ENCODE measurements around the gene MCU. TPM values are rescaled to one million over a fixed set of nuclear protein-coding genes. Genes with fewer than 3 reads are reported as not detected.

Gene MCU
- total RNA-seq, 4 donors from 2014 or later = 25.1 to 82.4 (median 65.1) TPM

DNA sequence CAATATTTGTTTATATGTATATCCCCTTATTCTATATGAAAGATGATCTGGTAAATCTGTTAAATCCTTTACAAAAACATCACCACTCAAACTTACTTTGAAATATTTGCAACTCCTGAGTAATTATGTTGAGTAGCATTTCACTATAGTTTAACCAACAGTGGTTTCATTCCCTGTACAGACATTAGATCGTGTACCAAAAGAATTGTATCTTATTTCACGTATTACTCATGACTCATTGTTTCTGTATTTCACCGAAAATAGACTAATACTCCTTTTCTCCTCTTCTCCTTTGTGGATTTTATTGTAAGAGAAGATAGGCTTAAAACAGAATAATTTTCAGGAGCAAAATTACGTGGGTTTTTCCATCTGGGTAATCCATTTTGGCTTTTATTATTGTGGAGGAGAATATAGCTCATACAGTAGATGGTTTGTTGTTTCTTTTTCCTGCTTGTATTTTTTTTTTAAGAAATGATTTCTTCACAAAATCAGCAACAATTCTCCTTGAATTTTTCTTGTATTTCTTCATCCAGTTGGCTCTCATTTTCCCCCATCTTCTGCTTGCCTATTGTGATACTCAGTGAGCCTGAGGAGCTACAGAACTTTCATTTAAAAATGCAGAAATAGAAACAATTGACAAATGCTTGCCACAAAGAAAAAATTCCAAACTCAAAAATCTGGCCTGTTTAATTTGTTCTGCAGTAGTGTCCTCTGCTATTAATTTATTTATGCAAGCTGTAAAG is 111.0 kb downstream of the MCU start:
- Histone ChIP-seq H3K27me3 (no peaks in the 10 kb centered on the region), H3K4me3 (no peak overlapping the region), H3K4me1 (peaks cover 0 to 10% (median 0%) of the 10 kb centered on the region in 4 donors), H3K36me3 (no peaks in the 10 kb centered on the region), H3K27ac (peak overlapping the region in 2 of 4 donors; percentile 0 to 16), H3K9me3 (no peaks in the 10 kb centered on the region)
- intact Hi-C loops (cut with DNase I; ENCODE audit: low total_unique reads) = no loop called here
- no peak for DNase-seq
- 54 to 56% methylated on average over 4 of the region's 4 CpGs for WGBS, 2 donors (ENCODE audit: low coverage in 1 of 2)
- in situ Hi-C loops (cut with MboI; ENCODE audit: low pct_ligation_motif_present in 1 of 4, low pct_unique_long_range_greater_than_20kb in 1 of 4, low sequenced_read_pairs in 3 of 4) = no loop called here
- TF ChIP-seq POLR2AphosphoS5 (IDR thresholded peaks at IDR 0.05) (no peak), EP300 (IDR thresholded peaks at IDR 0.05; ENCODE audit: low read depth) (no peak)

DNA sequence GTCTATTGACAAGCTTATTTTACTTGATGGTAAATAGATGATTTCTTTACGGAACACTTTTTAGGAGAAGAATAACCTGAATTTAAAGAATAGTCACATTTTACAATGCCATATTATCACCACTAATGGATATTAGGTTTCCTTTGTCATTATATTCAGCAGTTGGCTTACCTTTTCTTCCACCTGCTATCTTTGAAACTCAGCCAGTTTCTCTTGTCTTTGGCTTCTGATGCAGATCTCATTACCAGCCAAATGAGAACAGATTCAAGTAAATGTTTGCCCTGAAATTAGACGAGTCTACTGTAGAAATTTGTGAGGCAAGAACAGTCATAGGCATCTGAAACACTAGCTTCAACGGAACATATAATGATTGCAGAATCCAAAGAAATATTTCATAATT is 116.1 kb downstream of the MCU start:
- H3K4me3 ChIP-seq = no peak overlapping the region
- peaks cover 0 to 5% (median 2%) of the 10 kb centered on the region in 4 donors for H3K4me1 ChIP-seq
- 90 to 93% methylated on average over 3 of the region's 3 CpGs for WGBS, 2 donors (ENCODE audit: low coverage in 1 of 2)
- no peak for DNase-seq
- no peak overlapping the region for H3K27ac ChIP-seq
- no peaks in the 10 kb centered on the region for H3K27me3 ChIP-seq
- in situ Hi-C loops (cut with MboI; ENCODE audit: low pct_ligation_motif_present in 1 of 4, low pct_unique_long_range_greater_than_20kb in 1 of 4, low sequenced_read_pairs in 3 of 4) = no loop called here
- H3K9me3 ChIP-seq = no peaks in the 10 kb centered on the region
- TF ChIP-seq, protein P1, sequence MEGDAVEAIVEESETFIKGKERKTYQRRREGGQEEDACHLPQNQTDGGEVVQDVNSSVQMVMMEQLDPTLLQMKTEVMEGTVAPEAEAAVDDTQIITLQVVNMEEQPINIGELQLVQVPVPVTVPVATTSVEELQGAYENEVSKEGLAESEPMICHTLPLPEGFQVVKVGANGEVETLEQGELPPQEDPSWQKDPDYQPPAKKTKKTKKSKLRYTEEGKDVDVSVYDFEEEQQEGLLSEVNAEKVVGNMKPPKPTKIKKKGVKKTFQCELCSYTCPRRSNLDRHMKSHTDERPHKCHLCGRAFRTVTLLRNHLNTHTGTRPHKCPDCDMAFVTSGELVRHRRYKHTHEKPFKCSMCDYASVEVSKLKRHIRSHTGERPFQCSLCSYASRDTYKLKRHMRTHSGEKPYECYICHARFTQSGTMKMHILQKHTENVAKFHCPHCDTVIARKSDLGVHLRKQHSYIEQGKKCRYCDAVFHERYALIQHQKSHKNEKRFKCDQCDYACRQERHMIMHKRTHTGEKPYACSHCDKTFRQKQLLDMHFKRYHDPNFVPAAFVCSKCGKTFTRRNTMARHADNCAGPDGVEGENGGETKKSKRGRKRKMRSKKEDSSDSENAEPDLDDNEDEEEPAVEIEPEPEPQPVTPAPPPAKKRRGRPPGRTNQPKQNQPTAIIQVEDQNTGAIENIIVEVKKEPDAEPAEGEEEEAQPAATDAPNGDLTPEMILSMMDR (IDR thresholded peaks at IDR 0.05) = no peak
- TF ChIP-seq POLR2A (IDR thresholded peaks at IDR 0.05) (no peak), EP300 (IDR thresholded peaks at IDR 0.05; ENCODE audit: low read depth) (no peak), POLR2AphosphoS5 (IDR thresholded peaks at IDR 0.05) (no peak)
- intact Hi-C loops (cut with DNase I; ENCODE audit: low total_unique reads) = no loop called here
- no peaks in the 10 kb centered on the region for H3K36me3 ChIP-seq

DNA sequence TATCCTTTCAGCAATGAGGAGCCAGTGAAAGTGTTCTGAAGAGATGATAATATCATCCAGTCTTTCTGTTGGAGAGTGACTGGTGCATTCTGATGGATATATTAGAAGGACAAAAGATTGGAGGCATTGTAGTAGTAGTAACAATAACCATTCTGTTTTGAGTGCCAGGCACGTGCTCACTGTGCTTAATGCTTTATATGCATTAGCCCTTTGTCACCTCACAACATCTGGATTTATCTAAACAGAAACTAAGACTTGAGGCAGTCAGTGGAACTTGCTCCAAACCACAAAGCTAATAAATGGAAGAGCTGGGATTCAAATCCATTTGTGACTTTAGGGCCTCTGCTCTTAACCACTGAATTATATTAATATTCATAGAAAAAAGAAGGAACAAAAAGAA is 117.1 kb downstream of the MCU start:
- DNase-seq = no peak
- no peak overlapping the region for H3K4me3 ChIP-seq
- H3K36me3 ChIP-seq = no peaks in the 10 kb centered on the region
- H3K9me3 ChIP-seq = no peaks in the 10 kb centered on the region
- no peak overlapping the region for H3K27ac ChIP-seq
- in situ Hi-C loops (cut with MboI; ENCODE audit: low pct_ligation_motif_present in 1 of 4, low pct_unique_long_range_greater_than_20kb in 1 of 4, low sequenced_read_pairs in 3 of 4) (no loop called here), intact Hi-C loops (cut with DNase I; ENCODE audit: low total_unique reads) (no loop called here)
- WGBS, 2 donors (ENCODE audit: low coverage in 1 of 2) = 81 to 83% methylated on average over 1 of the region's 1 CpG
- TF ChIP-seq POLR2AphosphoS5 (IDR thresholded peaks at IDR 0.05) (no peak), POLR2A (IDR thresholded peaks at IDR 0.05) (no peak), EP300 (IDR thresholded peaks at IDR 0.05; ENCODE audit: low read depth) (no peak)
- TF ChIP-seq, protein P1 (IDR thresholded peaks at IDR 0.05) = no peak
- no peaks in the 10 kb centered on the region for H3K27me3 ChIP-seq
- peaks cover 0 to 7% (median 2%) of the 10 kb centered on the region in 4 donors for H3K4me1 ChIP-seq

DNA sequence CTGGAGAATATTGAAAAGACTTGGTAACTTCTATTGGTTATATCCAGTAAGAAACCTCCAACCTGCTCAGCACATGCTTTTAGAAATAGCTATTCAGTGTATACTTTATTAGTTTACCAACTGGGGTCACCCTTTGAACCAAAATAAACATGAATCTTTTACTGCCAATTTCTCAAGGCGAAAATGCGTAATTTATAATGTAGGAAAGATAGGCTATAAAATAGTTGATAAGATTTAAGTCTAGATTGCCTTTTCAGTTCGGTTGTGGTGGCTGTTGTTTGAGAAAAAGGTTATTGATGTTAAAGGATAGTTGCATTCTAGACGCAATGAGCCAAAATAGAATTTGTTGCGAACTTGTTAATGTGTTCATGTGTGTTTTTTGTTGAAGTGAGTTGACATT is 119.0 kb downstream of the MCU start:
- Histone ChIP-seq H3K4me3 (no peak overlapping the region), H3K27me3 (no peaks in the 10 kb centered on the region), H3K36me3 (no peaks in the 10 kb centered on the region), H3K27ac (no peak overlapping the region), H3K9me3 (no peaks in the 10 kb centered on the region), H3K4me1 (peaks cover 0 to 12% (median 2%) of the 10 kb centered on the region in 4 donors)
- DNase-seq = no peak
- TF ChIP-seq, protein P1 (IDR thresholded peaks at IDR 0.05) = no peak
- no peak for TF ChIP-seq EP300 (IDR thresholded peaks at IDR 0.05; ENCODE audit: low read depth)
- TF ChIP-seq POLR2A (IDR thresholded peaks at IDR 0.05) = no peak
- intact Hi-C loops (cut with DNase I; ENCODE audit: low total_unique reads) = no loop called here
- in situ Hi-C loops (cut with MboI; ENCODE audit: low pct_ligation_motif_present in 1 of 4, low pct_unique_long_range_greater_than_20kb in 1 of 4, low sequenced_read_pairs in 3 of 4) = no loop called here
- 48 to 59% methylated on average over 5 of the region's 5 CpGs for WGBS, 2 donors (ENCODE audit: low coverage in 1 of 2)

DNA sequence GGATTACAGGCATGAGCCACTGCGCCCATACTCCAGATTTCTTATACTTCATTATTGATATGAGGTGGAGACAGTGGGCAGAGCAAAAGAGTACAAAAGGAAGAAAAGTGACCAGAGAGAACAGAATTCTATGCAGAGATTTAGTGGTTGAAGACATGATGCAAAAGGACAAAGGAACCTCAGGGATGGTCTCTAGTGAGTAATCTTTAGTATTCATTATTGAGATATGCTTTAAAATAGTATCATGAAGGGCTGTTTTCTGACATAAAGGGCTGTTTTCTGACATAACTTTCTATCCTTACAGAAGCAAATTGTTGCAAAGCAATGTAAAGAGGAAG is 120.4 kb downstream of the MCU start:
- no peak for DNase-seq

More for the DNA sequence above, 120.4 kb downstream of the MCU start:
- Histone ChIP-seq H3K27me3 (no peaks in the 10 kb centered on the region), H3K4me1 (peaks cover 0 to 12% (median 2%) of the 10 kb centered on the region in 4 donors), H3K36me3 (no peaks in the 10 kb centered on the region), H3K4me3 (no peak overlapping the region), H3K9me3 (no peaks in the 10 kb centered on the region), H3K27ac (no peak overlapping the region)
- in situ Hi-C loops (cut with MboI; ENCODE audit: low pct_ligation_motif_present in 1 of 4, low pct_unique_long_range_greater_than_20kb in 1 of 4, low sequenced_read_pairs in 3 of 4) = no loop called here
- intact Hi-C loops (cut with DNase I; ENCODE audit: low total_unique reads) = no loop called here
- WGBS, 2 donors (ENCODE audit: low coverage in 1 of 2) = 100% methylated on average over 1 of the region's 1 CpG; no CpG with 5 or more reads in 1 of the 2 donors
- TF ChIP-seq EP300 (IDR thresholded peaks at IDR 0.05; ENCODE audit: low read depth) (no peak), POLR2A (IDR thresholded peaks at IDR 0.05) (no peak), POLR2AphosphoS5 (IDR thresholded peaks at IDR 0.05) (no peak)
- TF ChIP-seq, protein P1 (IDR thresholded peaks at IDR 0.05) = no peak
